ENCODE data around the gene NCOA4. TPM values are rescaled to one million over a fixed set of nuclear protein-coding genes. Genes with fewer than 3 reads are reported as not detected.
"Not testable (repeated sequence)": the region's sequence is repeated elsewhere in the genome, so short reads cannot be mapped to it uniquely, and the experiment has no call there.

Gene NCOA4
- total RNA-seq, 1 experiment from 2014 or later: 50.6 TPM

- POLR2A ChIA-PET (ENCODE audit: low non-redundant PET); H3K27me3 ChIP-seq (replicated peaks; ENCODE audit: insufficient read depth, low read depth, low read length, poor library complexity); CTCF ChIA-PET; BruUV-seq (replicated peaks); H3K27ac ChIP-seq (ENCODE audit: low read depth, low read length, poor library complexity, severe bottlenecking); H3K4me3 ChIP-seq (ENCODE audit: low read depth, low read length, poor library complexity, severe bottlenecking); H3K9me3 ChIP-seq (ENCODE audit: low read depth, low read length, poor library complexity, severe bottlenecking); intact Hi-C loops (cut with micrococcal nuclease; ENCODE audit: unreplicated experiment); H3K4me1 ChIP-seq (ENCODE audit: insufficient read depth, low read length, poor library complexity, severe bottlenecking): not testable (repeated sequence)
- peaks cover 11% of the 10 kb centered on the region for H3K36me3 ChIP-seq (ENCODE audit: insufficient read depth, low read length, poor library complexity, severe bottlenecking)
- peak; percentile 51 for DNase-seq (ENCODE audit: low spot score)
- peak; percentile 35; the same call in 1 of the 2 replicates for TF ChIP-seq CTCF (conservative IDR thresholded peaks at IDR 0.05; ENCODE audit: low read depth, low read length)
Observed at GRCh38 chr10:45983538-45984186, 46.8 kb downstream of the NCOA4 start.

DNA sequence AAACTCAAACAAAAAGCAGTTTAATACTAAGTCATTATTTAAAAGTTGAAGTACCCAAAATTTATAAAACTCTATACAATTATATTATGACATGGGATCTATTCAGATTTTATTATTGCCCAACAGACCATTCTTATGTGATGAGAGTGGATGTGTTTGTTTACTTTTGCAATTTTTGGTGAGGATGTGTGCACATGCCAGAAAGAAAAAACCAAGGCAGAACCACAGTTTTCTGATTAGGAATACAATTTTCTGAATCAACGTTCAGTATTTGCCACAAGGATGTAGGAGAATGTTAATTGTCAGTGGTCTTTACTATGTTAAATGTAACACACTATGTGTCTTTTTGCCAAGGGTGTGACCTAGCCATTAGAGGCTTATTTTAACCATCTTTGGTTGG is 49.1 kb downstream of the NCOA4 start:
- H3K9me3 ChIP-seq (ENCODE audit: low read depth, low read length, poor library complexity, severe bottlenecking); POLR2A ChIA-PET (ENCODE audit: low non-redundant PET); H3K27me3 ChIP-seq (replicated peaks; ENCODE audit: insufficient read depth, low read depth, low read length, poor library complexity); H3K4me1 ChIP-seq (ENCODE audit: insufficient read depth, low read length, poor library complexity, severe bottlenecking); DNase-seq (ENCODE audit: low spot score); H3K4me3 ChIP-seq (ENCODE audit: low read depth, low read length, poor library complexity, severe bottlenecking); H3K27ac ChIP-seq (ENCODE audit: low read depth, low read length, poor library complexity, severe bottlenecking); CTCF ChIA-PET; BruUV-seq (replicated peaks); intact Hi-C loops (cut with micrococcal nuclease; ENCODE audit: unreplicated experiment): not testable (repeated sequence)
- H3K36me3 ChIP-seq (ENCODE audit: insufficient read depth, low read length, poor library complexity, severe bottlenecking): peaks cover 11% of the 10 kb centered on the region

GRCh38 chr10:45978554-45978953 is 51.9 kb downstream of the NCOA4 start:
- H3K4me3 ChIP-seq (ENCODE audit: low read depth, low read length, poor library complexity, severe bottlenecking); BruUV-seq (replicated peaks); H3K27ac ChIP-seq (ENCODE audit: low read depth, low read length, poor library complexity, severe bottlenecking); intact Hi-C loops (cut with micrococcal nuclease; ENCODE audit: unreplicated experiment); H3K36me3 ChIP-seq (ENCODE audit: insufficient read depth, low read length, poor library complexity, severe bottlenecking); POLR2A ChIA-PET (ENCODE audit: low non-redundant PET); H3K4me1 ChIP-seq (ENCODE audit: insufficient read depth, low read length, poor library complexity, severe bottlenecking); H3K27me3 ChIP-seq (replicated peaks; ENCODE audit: insufficient read depth, low read depth, low read length, poor library complexity); H3K9me3 ChIP-seq (ENCODE audit: low read depth, low read length, poor library complexity, severe bottlenecking); DNase-seq (ENCODE audit: low spot score); CTCF ChIA-PET: not testable (repeated sequence)

DNA sequence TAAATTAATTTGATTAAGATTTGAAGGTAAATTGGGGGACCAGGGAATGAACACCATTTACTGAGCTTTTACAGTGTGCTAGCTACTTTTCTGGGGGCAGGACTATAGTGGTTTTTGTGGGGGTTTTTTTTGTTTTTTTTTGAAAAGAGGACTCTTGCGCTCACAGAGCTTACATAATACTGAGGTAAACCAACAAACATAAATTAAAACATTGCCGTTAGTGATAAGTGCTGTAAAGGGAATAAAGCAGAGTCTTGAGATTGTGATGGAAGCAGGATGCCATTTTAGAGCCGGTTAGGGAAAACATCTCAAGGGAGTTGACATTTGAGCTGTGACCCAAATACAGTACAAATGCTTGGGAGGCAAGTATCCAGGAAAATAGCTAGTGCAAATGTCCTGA is 56.4 kb downstream of the NCOA4 start:
- H3K4me1 ChIP-seq (ENCODE audit: insufficient read depth, low read length, poor library complexity, severe bottlenecking); H3K9me3 ChIP-seq (ENCODE audit: low read depth, low read length, poor library complexity, severe bottlenecking); CTCF ChIA-PET; BruUV-seq (replicated peaks); H3K27ac ChIP-seq (ENCODE audit: low read depth, low read length, poor library complexity, severe bottlenecking); intact Hi-C loops (cut with micrococcal nuclease; ENCODE audit: unreplicated experiment); H3K36me3 ChIP-seq (ENCODE audit: insufficient read depth, low read length, poor library complexity, severe bottlenecking); H3K27me3 ChIP-seq (replicated peaks; ENCODE audit: insufficient read depth, low read depth, low read length, poor library complexity); POLR2A ChIA-PET (ENCODE audit: low non-redundant PET); DNase-seq (ENCODE audit: low spot score); H3K4me3 ChIP-seq (ENCODE audit: low read depth, low read length, poor library complexity, severe bottlenecking): not testable (repeated sequence)

GRCh38 chr10:45972813-45973169 is 57.6 kb downstream of the NCOA4 start:
- POLR2A ChIA-PET (ENCODE audit: low non-redundant PET); intact Hi-C loops (cut with micrococcal nuclease; ENCODE audit: unreplicated experiment); H3K36me3 ChIP-seq (ENCODE audit: insufficient read depth, low read length, poor library complexity, severe bottlenecking); H3K27me3 ChIP-seq (replicated peaks; ENCODE audit: insufficient read depth, low read depth, low read length, poor library complexity); CTCF ChIA-PET; H3K9me3 ChIP-seq (ENCODE audit: low read depth, low read length, poor library complexity, severe bottlenecking); DNase-seq (ENCODE audit: low spot score); H3K4me1 ChIP-seq (ENCODE audit: insufficient read depth, low read length, poor library complexity, severe bottlenecking): not testable (repeated sequence)
- TSS peak; percentile 64 for BruUV-seq (replicated peaks)
- peak overlapping the region; percentile 73 for H3K4me3 ChIP-seq (ENCODE audit: low read depth, low read length, poor library complexity, severe bottlenecking)
- H3K27ac ChIP-seq (ENCODE audit: low read depth, low read length, poor library complexity, severe bottlenecking): peak overlapping the region; percentile 82

DNA sequence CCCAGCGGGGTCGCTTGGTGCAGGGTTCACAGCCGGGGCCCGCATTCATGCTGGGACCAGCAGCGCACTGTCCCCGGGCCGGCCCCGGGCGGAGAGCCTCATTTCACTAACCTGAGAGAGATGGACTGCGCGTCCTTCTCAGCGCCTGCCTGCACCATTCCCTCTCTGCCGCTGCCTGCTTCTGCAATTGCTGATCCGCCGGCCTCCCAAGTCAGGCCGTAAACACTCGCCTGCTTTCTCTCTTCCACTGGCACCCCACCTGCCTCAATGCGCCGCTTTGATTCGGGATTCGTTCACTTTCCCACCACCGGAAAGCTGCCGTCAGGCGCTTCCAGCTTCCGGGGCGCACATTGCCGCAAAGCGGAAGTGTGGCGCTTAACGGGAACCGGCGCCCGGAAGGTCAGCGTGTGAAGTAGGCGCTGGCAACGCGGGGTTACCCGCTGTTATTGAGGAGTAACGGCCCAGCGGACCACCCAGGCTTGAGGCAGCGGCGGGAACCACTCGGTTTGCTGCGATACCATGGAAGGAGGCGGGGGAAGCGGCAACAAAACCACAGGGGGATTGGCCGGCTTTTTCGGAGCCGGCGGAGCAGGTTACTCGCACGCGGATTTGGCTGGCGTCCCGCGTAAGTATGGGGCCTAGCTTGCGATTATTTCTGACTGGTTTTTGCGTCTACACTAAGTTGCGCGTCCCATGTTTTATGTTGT is 58.2 kb downstream of the NCOA4 start, which contains the start of gene TIMM23:
Gene TIMM23, plus strand, starts transcription at position 384 of the 707 bp plus-strand sequence. Its CDS starts 136 bp downstream, at position 520.
- H3K4me1 ChIP-seq (ENCODE audit: insufficient read depth, low read length, poor library complexity, severe bottlenecking); H3K9me3 ChIP-seq (ENCODE audit: low read depth, low read length, poor library complexity, severe bottlenecking); CTCF ChIA-PET; H3K36me3 ChIP-seq (ENCODE audit: insufficient read depth, low read length, poor library complexity, severe bottlenecking); H3K27me3 ChIP-seq (replicated peaks; ENCODE audit: insufficient read depth, low read depth, low read length, poor library complexity); intact Hi-C loops (cut with micrococcal nuclease; ENCODE audit: unreplicated experiment): not testable (repeated sequence)
- DNase-seq (ENCODE audit: low spot score): peak; percentile 92
- TSS peak; percentile 46 for BruUV-seq (replicated peaks)
- Histone ChIP-seq H3K27ac (ENCODE audit: low read depth, low read length, poor library complexity, severe bottlenecking) (peak within 1 kb of the TSS; percentile 82), H3K4me3 (ENCODE audit: low read depth, low read length, poor library complexity, severe bottlenecking) (peak within 1 kb of the TSS; percentile 73)
- POLR2A ChIA-PET (ENCODE audit: low non-redundant PET): interaction anchor here (0.7 kb wide), 1 partner anchor 1373 kb away, joined by 3 read pairs; no protein-coding TSS in a partner anchor

DNA sequence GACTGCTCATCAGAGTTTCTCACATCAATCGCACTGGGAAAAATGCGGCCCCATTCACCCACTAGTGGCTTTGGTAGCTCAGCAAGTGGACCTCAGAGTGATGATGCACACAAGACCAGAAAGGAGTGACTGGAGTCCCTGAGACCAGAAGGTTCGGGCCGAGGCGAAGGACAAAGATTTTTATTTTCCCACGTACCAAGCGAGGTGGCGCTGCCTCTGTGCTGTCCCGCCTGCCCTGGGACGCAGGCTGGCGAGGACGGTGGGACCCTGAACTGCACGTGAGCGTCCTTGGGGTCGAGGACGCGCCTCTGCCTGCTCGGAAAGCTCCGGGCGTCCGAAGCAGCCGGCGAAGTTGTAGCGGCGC is 58.7 kb downstream of the NCOA4 start:
- H3K4me3 ChIP-seq (ENCODE audit: low read depth, low read length, poor library complexity, severe bottlenecking): peak overlapping the region; percentile 73
- CTCF ChIA-PET; H3K4me1 ChIP-seq (ENCODE audit: insufficient read depth, low read length, poor library complexity, severe bottlenecking); intact Hi-C loops (cut with micrococcal nuclease; ENCODE audit: unreplicated experiment); H3K36me3 ChIP-seq (ENCODE audit: insufficient read depth, low read length, poor library complexity, severe bottlenecking); H3K27me3 ChIP-seq (replicated peaks; ENCODE audit: insufficient read depth, low read depth, low read length, poor library complexity); BruUV-seq (replicated peaks); H3K9me3 ChIP-seq (ENCODE audit: low read depth, low read length, poor library complexity, severe bottlenecking): not testable (repeated sequence)
- POLR2A ChIA-PET (ENCODE audit: low non-redundant PET): interaction anchor here (0.7 kb wide), 1 partner anchor 1374 kb away, joined by 3 read pairs; no protein-coding TSS in a partner anchor
- peak overlapping the region; percentile 82 for H3K27ac ChIP-seq (ENCODE audit: low read depth, low read length, poor library complexity, severe bottlenecking)
- DNase-seq (ENCODE audit: low spot score): peak; percentile 12
